HG03159 (cell line): Measurements from ENCODE around the gene TBC1D8.

ENCODE experiments used
- ATAC-seq: cut with Tn5 transposase; IDR thresholded peaks from one replicate; pipeline ENCODE4 v1.9.1; 2021; ENCODE audit warnings: mild to moderate bottlenecking, moderate library complexity; ENCODE audit not compliant: unreplicated experiment

TBC1D8 gene

GRCh38 chr2:100983684-100984310 lies 167.4 kb downstream of the TBC1D8 start:
- ATAC-seq, result no peak

DNA sequence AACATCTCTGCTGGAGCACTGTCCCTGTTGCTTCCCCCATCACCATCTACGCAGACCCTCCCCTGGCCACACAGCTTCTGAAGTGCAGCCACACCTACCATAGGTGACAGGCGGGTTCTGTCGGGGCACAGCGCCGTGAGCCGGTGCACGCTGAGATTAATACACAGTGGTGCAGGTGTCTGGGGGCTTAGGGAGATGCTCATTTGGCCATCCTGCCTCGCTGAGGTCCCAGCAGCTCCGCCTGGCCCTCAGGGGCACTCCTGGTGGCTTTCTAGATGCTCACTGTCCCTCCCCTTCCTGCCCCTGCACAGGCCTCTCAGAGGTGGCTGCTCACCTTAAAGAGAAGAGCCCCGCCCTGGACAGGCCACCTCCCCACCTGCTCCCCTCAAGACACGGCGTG lies 168.0 kb downstream of the TBC1D8 start:
- ATAC-seq, result no peak

DNA sequence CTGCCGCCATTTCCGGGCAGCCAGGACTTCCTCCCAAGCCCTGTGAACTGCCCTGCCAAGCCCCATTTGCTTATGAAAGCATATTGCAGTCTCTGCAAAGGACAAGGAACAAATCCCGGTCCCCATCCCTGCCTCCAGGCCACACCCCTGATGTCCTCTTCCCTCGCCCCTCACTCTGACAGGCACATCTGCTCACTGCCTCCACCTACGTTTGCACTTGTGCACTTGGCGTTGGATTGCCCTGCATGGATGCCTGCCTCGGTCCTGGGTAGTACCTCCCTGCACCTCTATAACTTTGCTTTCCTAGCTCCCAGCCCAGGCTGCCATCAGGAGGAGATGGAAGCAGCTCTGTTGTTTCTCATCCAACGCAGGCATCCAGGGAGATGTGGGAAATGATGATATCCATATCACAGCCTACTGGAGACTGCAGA lies 168.7 kb downstream of the TBC1D8 start:
- ATAC-seq, result no peak

DNA sequence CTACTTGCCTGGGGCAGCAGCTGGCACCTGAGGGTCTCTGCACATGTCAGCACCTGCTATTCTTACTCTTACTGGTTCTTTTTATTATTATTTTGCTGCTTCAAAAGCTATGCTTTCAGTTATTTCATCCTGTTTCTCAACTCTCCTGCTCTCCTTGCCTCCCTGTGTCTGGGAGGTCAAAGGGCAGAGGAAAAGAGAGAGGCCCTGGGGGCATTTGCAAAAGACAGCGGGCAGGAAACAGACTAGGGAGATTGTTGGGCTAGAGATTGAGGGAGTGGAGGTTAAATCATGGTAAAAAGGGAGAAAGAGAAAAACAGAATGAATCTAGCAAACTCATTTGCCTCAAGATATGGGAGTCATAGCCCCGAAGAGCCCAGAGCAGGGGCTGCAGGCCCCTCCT lies 170.2 kb downstream of the TBC1D8 start:
- no peak for ATAC-seq

GRCh38 chr2:100980046-100980445 lies 171.1 kb downstream of the TBC1D8 start:
- ATAC-seq, result no peak

DNA sequence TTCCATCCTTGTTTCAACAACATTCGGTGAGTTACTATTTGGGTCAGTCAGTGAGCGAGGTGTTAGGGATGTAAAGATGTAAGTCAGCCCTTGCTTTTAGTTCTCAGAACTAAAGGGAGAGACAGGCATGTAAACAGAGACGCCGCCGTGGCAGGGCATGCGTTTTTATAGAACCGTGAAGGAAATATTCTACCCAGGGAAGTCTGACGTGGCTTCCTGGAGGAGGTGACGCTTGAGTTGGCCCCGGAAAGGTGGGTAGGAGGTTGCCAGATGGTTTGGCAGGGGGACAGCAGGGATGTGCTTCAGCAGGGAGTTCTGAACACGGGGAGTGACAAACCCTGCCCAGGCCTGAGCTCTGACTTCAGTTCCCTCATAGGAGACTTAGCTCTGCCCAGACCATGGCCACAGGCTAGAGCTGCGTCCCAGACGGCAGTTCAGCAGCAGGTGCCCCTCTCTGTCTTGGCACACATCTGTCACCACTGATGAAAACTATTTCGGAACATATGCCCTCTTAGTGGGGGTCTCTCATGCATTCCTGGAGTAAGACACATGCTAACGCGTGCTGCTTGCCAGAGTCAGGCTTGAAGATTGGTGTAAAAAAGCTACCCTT lies 172.5 kb downstream of the TBC1D8 start:
- ATAC-seq, result no peak

GRCh38 chr2:100977511-100977910 lies 173.7 kb downstream of the TBC1D8 start:
- ATAC-seq, result no peak

- peak; percentile 83 for ATAC-seq
Measured at GRCh38 chr2:100976645-100977391, 174.4 kb downstream of the TBC1D8 start.

GRCh38 chr2:100976061-100976460 lies 175.1 kb downstream of the TBC1D8 start:
- no peak for ATAC-seq

DNA sequence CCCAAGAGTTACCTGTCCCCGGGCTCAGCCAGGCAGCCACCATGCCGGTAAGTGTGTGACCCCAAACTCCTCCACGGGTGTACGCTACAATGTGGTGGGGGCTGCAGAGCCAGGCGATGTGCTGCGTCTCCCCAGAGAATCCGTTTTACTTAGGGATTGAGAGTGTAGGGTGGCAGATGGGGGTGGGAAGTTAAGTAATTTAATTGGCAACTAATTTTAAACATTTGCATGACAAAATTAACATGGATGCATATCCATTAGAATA lies 175.7 kb downstream of the TBC1D8 start:
- no peak for ATAC-seq

- ATAC-seq, result no peak
Measured at GRCh38 chr2:100974712-100975520, 176.3 kb downstream of the TBC1D8 start.

DNA sequence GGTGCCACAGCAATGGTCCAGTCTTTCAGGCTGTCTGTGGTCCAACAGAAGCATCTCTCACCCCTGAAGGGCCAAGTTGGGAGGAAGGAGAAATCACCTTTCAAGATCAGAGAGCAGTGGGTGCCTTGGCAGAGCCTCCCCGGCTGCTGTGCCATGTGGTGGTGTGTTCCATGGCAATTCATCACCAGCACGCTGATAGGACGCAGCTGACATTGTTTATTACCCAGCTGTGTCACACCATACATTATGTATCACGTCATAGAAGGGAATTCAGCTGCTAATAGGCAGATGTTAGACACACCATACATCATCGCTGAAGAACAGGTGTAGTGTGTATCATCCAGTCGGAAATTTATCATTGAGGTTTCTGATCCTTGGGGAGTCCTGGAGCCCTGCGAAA lies 178.7 kb downstream of the TBC1D8 start:
- ATAC-seq, result no peak

DNA sequence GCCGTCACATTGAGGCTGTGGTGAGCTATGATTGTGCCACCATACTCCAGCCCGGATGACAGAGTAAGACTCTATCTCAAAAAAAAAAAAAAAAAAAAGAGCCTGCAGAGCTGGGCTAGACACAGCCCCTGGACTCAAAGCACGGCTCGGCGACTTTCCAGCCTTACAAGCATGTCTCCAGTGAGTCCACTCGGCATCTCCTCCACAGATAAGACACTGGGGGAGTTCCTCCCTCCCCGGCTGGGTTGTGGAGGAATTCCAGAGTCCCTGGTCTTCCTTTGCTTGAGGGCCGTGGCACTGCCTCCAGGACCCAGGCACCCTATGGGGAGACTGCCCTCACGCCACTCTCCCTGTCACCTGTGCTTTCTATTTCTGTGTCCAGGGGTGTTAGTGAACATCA lies 180.0 kb downstream of the TBC1D8 start:
- ATAC-seq, result no peak

GRCh38 chr2:100969998-100970397 lies 181.2 kb downstream of the TBC1D8 start:
- no peak for ATAC-seq

DNA sequence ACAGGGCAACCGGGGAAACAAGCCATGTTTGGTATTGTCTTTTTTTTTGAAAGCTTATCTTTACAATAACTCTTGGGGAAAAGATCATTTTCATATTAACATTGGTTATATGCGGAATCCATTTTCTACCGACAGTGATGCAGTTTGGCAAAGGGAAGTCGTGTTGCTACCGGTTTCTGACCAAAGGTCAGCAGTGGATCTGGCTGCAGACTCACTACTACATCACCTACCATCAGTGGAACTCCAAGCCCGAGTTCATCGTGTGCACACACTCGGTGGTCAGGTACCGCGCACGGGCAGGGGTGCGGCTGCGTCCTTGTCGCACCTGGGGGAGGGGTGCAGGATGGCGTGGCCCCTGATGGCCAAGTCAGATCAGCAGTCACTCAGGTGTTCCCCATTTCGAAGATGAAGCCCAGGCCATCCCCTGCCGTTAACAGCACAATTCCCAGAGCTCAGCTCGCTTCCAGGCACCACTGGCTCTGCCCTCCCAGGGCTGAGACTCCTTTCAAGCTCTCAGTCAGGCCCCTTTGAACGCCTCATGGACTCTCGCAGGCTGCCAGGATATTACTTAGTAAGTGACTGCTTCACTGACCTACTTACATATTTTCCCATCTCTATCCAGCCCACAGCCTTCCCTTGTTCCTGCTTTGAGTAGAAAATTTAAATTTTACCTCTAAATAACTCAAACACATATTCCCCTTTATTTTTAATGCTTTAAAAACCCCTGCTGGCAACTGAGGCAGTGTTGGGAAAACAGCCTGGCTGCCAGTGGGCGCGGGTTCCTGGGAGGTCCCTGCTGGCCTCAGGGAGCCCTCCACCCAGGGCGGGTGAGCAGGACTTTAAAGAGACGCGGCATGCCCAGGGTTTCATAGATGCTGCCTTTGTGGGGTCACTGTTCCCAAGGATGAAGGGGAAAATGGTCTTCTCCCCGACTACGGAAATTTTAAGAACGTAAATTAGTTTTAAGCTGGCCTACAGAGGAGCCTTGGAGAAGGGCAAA lies 182.7 kb downstream of the TBC1D8 start:
- ATAC-seq, result no peak

GRCh38 chr2:100967716-100968115 lies 183.5 kb downstream of the TBC1D8 start:
- ATAC-seq, result no peak

- no peak for ATAC-seq
Measured at GRCh38 chr2:100965596-100965995, 185.6 kb downstream of the TBC1D8 start.

DNA sequence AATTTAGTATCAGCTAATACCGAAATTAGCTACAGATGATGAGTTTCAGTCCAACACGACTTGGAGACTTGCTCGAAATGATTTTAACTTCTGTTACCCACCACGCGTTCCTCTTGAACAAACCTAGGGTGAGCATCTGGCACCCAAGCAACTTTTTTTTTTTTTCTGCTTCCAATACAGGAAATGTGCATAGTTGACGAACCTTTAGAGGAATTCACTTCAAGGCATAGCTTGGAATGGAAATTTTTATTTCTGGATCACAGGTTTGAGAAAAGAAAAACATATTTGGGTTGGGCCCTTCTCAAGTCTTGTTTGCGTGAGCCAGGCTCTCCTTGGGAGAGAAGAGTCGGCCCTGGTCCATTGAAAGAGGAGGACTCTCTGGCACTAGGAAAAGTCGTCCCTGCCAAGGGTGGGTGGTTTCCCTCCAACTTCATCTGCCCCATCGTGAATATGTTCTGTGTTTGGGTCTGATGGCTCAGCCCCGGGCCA lies 186.5 kb downstream of the TBC1D8 start:
- ATAC-seq, result no peak

DNA sequence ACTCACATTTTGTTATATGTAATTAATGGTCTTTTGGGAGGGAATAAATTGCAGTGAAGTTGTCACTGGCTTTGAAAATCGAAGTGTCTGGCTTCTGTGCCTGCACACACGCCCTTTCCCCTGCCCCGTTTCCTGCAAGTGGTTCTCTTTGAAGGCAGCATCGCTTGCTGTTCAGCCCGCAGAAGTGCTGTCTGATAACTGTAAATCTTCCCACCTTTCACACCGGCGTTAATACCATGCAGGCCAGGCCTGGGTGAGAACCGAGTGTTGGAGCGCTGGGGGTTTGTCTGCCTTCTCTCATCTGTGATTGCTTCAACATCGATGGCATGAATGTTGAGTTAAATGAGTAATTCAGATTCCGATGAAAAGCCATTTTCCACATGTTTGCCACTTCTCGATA lies 187.0 kb downstream of the TBC1D8 start:
- no peak for ATAC-seq

DNA sequence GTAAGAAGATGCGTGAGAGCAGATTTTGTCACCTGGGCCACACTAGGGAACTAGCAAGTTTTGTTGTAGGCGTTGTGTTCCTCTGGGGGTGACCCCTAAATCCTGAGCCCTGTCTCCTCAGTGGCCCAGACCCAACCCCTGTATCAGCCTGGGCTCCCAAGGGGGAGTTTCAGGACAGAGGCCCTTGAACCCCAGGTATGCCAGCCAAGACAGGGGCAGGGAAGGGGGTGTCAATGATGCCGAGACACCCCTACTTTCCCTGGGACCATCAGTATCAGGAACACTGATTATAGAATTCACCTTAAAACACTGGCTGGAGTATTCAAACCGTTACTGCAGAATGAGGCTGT lies 188.2 kb downstream of the TBC1D8 start:
- no peak for ATAC-seq
